ENCODE data around the gene ING1. TPM values are rescaled to one million over a fixed set of nuclear protein-coding genes. Genes with fewer than 3 reads are reported as not detected.

ING1 gene
- total RNA-seq, 1 donor from 2014 or later = 13.4 TPM

GRCh38 chr13:110757296-110757695, 43.8 kb downstream of the ING1 start:
- Histone ChIP-seq H3K36me3 (ENCODE audit: control insufficient read depth, insufficient read depth, low read length) (no peaks in the 10 kb centered on the region), H3K27me3 (ENCODE audit: control insufficient read depth, insufficient read depth, low read length) (no peaks in the 10 kb centered on the region), H3K4me3 (ENCODE audit: low read depth, low read length) (no peak overlapping the region)
- FAIRE-seq = no peak
- no peak for TF ChIP-seq CTCF (IDR thresholded peaks at IDR 0.05; ENCODE audit: insufficient read depth, low read length, severe bottlenecking)
- no peak for DNase-seq (ENCODE audit: low read depth)

GRCh38 chr13:110758195-110758805, 44.8 kb downstream of the ING1 start:
- no peak overlapping the region for H3K4me3 ChIP-seq (ENCODE audit: low read depth, low read length)
- no peak for TF ChIP-seq CTCF (IDR thresholded peaks at IDR 0.05; ENCODE audit: insufficient read depth, low read length, severe bottlenecking)
- H3K36me3 ChIP-seq (ENCODE audit: control insufficient read depth, insufficient read depth, low read length) = no peaks in the 10 kb centered on the region
- H3K27me3 ChIP-seq (ENCODE audit: control insufficient read depth, insufficient read depth, low read length) = no peaks in the 10 kb centered on the region
- no peak for FAIRE-seq
- peak; percentile 29 for DNase-seq (ENCODE audit: low read depth)

GRCh38 chr13:110759710-110760109, 46.2 kb downstream of the ING1 start:
- FAIRE-seq = no peak
- TF ChIP-seq CTCF (IDR thresholded peaks at IDR 0.05; ENCODE audit: insufficient read depth, low read length, severe bottlenecking) = no peak
- peak; percentile 59 for DNase-seq (ENCODE audit: low read depth)
- H3K36me3 ChIP-seq (ENCODE audit: control insufficient read depth, insufficient read depth, low read length) = no peaks in the 10 kb centered on the region
- H3K4me3 ChIP-seq (ENCODE audit: low read depth, low read length) = no peak overlapping the region
- H3K27me3 ChIP-seq (ENCODE audit: control insufficient read depth, insufficient read depth, low read length) = no peaks in the 10 kb centered on the region

GRCh38 chr13:110760611-110761010, 47.1 kb downstream of the ING1 start:
- H3K36me3 ChIP-seq (ENCODE audit: control insufficient read depth, insufficient read depth, low read length) = no peaks in the 10 kb centered on the region
- FAIRE-seq (no peak), DNase-seq (ENCODE audit: low read depth) (no peak)
- no peak for TF ChIP-seq CTCF (IDR thresholded peaks at IDR 0.05; ENCODE audit: insufficient read depth, low read length, severe bottlenecking)
- H3K27me3 ChIP-seq (ENCODE audit: control insufficient read depth, insufficient read depth, low read length) = no peaks in the 10 kb centered on the region
- H3K4me3 ChIP-seq (ENCODE audit: low read depth, low read length) = no peak overlapping the region

- Histone ChIP-seq H3K4me3 (ENCODE audit: low read depth, low read length) (no peak overlapping the region), H3K36me3 (ENCODE audit: control insufficient read depth, insufficient read depth, low read length) (no peaks in the 10 kb centered on the region), H3K27me3 (ENCODE audit: control insufficient read depth, insufficient read depth, low read length) (no peaks in the 10 kb centered on the region)
- FAIRE-seq = no peak
- TF ChIP-seq CTCF (IDR thresholded peaks at IDR 0.05; ENCODE audit: insufficient read depth, low read length, severe bottlenecking) = no peak
- DNase-seq (ENCODE audit: low read depth) = no peak
These were observed 53.4 kb downstream of the ING1 start for GRCh38 chr13:110766671-110767430.

Measured in bronchial epithelial cell (primary cell).